Immature natural killer cell (primary cell): ENCODE results near the gene CDC25C. TPM values are rescaled to one million over a fixed set of nuclear protein-coding genes. Genes with fewer than 3 reads are reported as not detected.

Experiments used
- DNase-seq, 3 donors: peaks; one replicate each; pipeline ENCODE4 v3.0.0; 2022; ENCODE audit warnings: mixed read lengths in 1 of 3
- H3K27ac Mint-ChIP-seq, 6 donors: one replicate each; pipeline ENCODE4 v1.8.0; 2020; ENCODE audit warnings: mixed read lengths in 6 of 6, mild to moderate bottlenecking in 5 of 6, inconsistent platforms in 4 of 6, moderate library complexity in 3 of 6
- H3K27me3 Mint-ChIP-seq, 3 donors: one replicate each; pipeline ENCODE4 v1.8.0; 2020 to 2021; ENCODE audit warnings: low read depth in 3 of 3, mild to moderate bottlenecking in 3 of 3, mixed read lengths in 3 of 3, moderate library complexity in 3 of 3, inconsistent platforms in 1 of 3
- H3K36me3 Mint-ChIP-seq, 3 donors: one replicate each; pipeline ENCODE4 v1.8.0; 2020; ENCODE audit warnings: mixed read lengths in 3 of 3, inconsistent platforms in 2 of 3, mild to moderate bottlenecking in 2 of 3
- H3K4me1 Mint-ChIP-seq, 2 donors: one replicate each; pipeline ENCODE4 v1.8.0; 2020; ENCODE audit warnings: inconsistent platforms in 2 of 2, mild to moderate bottlenecking in 2 of 2, mixed read lengths in 2 of 2, moderate library complexity in 1 of 2
- H3K4me3 Mint-ChIP-seq, 5 donors: one replicate each; pipeline ENCODE4 v1.8.0; 2020; ENCODE audit warnings: mild to moderate bottlenecking in 5 of 5, mixed read lengths in 5 of 5, inconsistent platforms in 3 of 5, moderate library complexity in 3 of 5
- H3K9me3 Mint-ChIP-seq, 6 donors: one replicate each; pipeline ENCODE4 v1.8.0; 2020; ENCODE audit warnings: mild to moderate bottlenecking in 6 of 6, mixed read lengths in 6 of 6, inconsistent platforms in 4 of 6, moderate library complexity in 3 of 6
- polyA plus RNA-seq, 3 donors: library from polyadenylated mRNA; unstranded; fragments of 300-500 nt; fragmentation: Illumina TruSeq; gene quantifications; one replicate each; pipeline ENCODE4 v1.2.3, GENCODE V29; 2021

CDC25C gene
- polyA plus RNA-seq, 3 donors from 2014 or later, result 0.19 to 2.3 (median 0.57) TPM

- Mint-ChIP-seq H3K4me1 (peaks cover 46 to 61% of the 10 kb centered on the region in 2 donors), H3K36me3 (peaks cover 0 to 3% (median 0%) of the 10 kb centered on the region in 3 donors), H3K9me3 (peaks cover 0 to 6% (median 0%) of the 10 kb centered on the region in 6 donors), H3K27ac (peak overlapping the region; percentile 93 to 99 (median 94)), H3K4me3 (peak overlapping the region; percentile 90 to 99 (median 93)), H3K27me3 (peaks cover 10 to 23% (median 15%) of the 10 kb centered on the region in 3 donors)
- DNase-seq, result no peak
Measured at GRCh38 chr5:138353560-138354080, 22.0 kb upstream of the CDC25C start.

- Mint-ChIP-seq H3K4me1 (peaks cover 46 to 61% of the 10 kb centered on the region in 2 donors), H3K27ac (peak overlapping the region; percentile 93 to 99 (median 94)), H3K9me3 (peaks cover 0 to 6% (median 0%) of the 10 kb centered on the region in 6 donors), H3K36me3 (peaks cover 0 to 4% (median 0%) of the 10 kb centered on the region in 3 donors), H3K4me3 (peak overlapping the region; percentile 90 to 99 (median 93)), H3K27me3 (peaks cover 10 to 23% (median 15%) of the 10 kb centered on the region in 3 donors)
- peak; percentile 76 to 78 (median 78) for DNase-seq
Measured at GRCh38 chr5:138352722-138353559, 21.3 kb upstream of the CDC25C start.

GRCh38 chr5:138352071-138352721, 20.6 kb upstream of the CDC25C start, which contains the start of gene KDM3B:
Gene KDM3B (plus strand): TSS chr5:138352685. CDS start chr5:138352796, 111 bp downstream.
- peak; percentile 94 to 95 (median 95) for DNase-seq
- Mint-ChIP-seq H3K4me1 (peaks cover 46 to 61% of the 10 kb centered on the region in 2 donors), H3K9me3 (peaks cover 0 to 6% (median 0%) of the 10 kb centered on the region in 6 donors), H3K27me3 (peaks cover 10 to 23% (median 15%) of the 10 kb centered on the region in 3 donors), H3K36me3 (peaks cover 0 to 5% (median 0%) of the 10 kb centered on the region in 3 donors), H3K4me3 (peak within 1 kb of the TSS; percentile 90 to 99 (median 93)), H3K27ac (peak within 1 kb of the TSS; percentile 94 to 99 (median 94))

- H3K36me3 Mint-ChIP-seq, result peaks cover 0 to 9% (median 0%) of the 10 kb centered on the region in 3 donors
- DNase-seq, result no peak
- peaks cover 42 to 54% of the 10 kb centered on the region in 2 donors for H3K4me1 Mint-ChIP-seq
- peak overlapping the region; percentile 77 to 89 (median 81) for H3K4me3 Mint-ChIP-seq
- peak overlapping the region; percentile 70 to 94 (median 86) for H3K27ac Mint-ChIP-seq
- H3K9me3 Mint-ChIP-seq, result peaks cover 0 to 6% (median 0%) of the 10 kb centered on the region in 6 donors
- H3K27me3 Mint-ChIP-seq, result peaks cover 10 to 23% (median 15%) of the 10 kb centered on the region in 3 donors
Measured at GRCh38 chr5:138351517-138351916, 19.9 kb upstream of the CDC25C start.

GRCh38 chr5:138351056-138351455, 19.5 kb upstream of the CDC25C start:
- peak overlapping the region in 2 of 6 donors; percentile 12 to 72 for H3K27ac Mint-ChIP-seq
- DNase-seq, result no peak
- peak overlapping the region in 3 of 5 donors; percentile 6 to 81 (median 12) for H3K4me3 Mint-ChIP-seq
- H3K27me3 Mint-ChIP-seq, result peaks cover 10 to 23% (median 15%) of the 10 kb centered on the region in 3 donors
- peaks cover 40 to 50% of the 10 kb centered on the region in 2 donors for H3K4me1 Mint-ChIP-seq
- H3K36me3 Mint-ChIP-seq, result peaks cover 0 to 9% (median under 1%) of the 10 kb centered on the region in 3 donors
- H3K9me3 Mint-ChIP-seq, result peaks cover 0 to 6% (median 0%) of the 10 kb centered on the region in 6 donors

- Mint-ChIP-seq H3K27me3 (peaks cover 10 to 23% (median 15%) of the 10 kb centered on the region in 3 donors), H3K4me1 (peaks cover 35 to 44% of the 10 kb centered on the region in 2 donors), H3K9me3 (peaks cover 0 to 6% (median 0%) of the 10 kb centered on the region in 6 donors), H3K36me3 (peaks cover 0 to 15% (median 5%) of the 10 kb centered on the region in 3 donors), H3K4me3 (peak overlapping the region in 4 of 5 donors; percentile 8 to 40 (median 16)), H3K27ac (peak overlapping the region in 3 of 6 donors; percentile 12 to 72 (median 57))
- no peak for DNase-seq
Measured at GRCh38 chr5:138350563-138350890, 18.9 kb upstream of the CDC25C start.

GRCh38 chr5:138349852-138350562, 18.4 kb upstream of the CDC25C start:
- H3K9me3 Mint-ChIP-seq, result peaks cover 0 to 6% (median 0%) of the 10 kb centered on the region in 6 donors
- peaks cover 0 to 16% (median 5%) of the 10 kb centered on the region in 3 donors for H3K36me3 Mint-ChIP-seq
- H3K4me1 Mint-ChIP-seq, result peaks cover 30 to 39% of the 10 kb centered on the region in 2 donors
- peak overlapping the region in 2 of 5 donors; percentile 8 to 20 for H3K4me3 Mint-ChIP-seq
- H3K27me3 Mint-ChIP-seq, result peaks cover 10 to 23% (median 15%) of the 10 kb centered on the region in 3 donors
- H3K27ac Mint-ChIP-seq, result peak overlapping the region in 3 of 6 donors; percentile 12 to 72 (median 57)
- DNase-seq, result no peak

- Mint-ChIP-seq H3K4me1 (peaks cover 9 to 18% of the 10 kb centered on the region in 2 donors), H3K9me3 (peaks cover 0 to 3% (median 0%) of the 10 kb centered on the region in 6 donors), H3K36me3 (peaks cover 0 to 28% (median 13%) of the 10 kb centered on the region in 3 donors), H3K27me3 (peaks cover 3 to 12% (median 4%) of the 10 kb centered on the region in 3 donors), H3K4me3 (no peak overlapping the region), H3K27ac (no peak overlapping the region)
- no peak for DNase-seq
Measured at GRCh38 chr5:138346889-138347288, 15.3 kb upstream of the CDC25C start.

GRCh38 chr5:138344887-138345622, 13.5 kb upstream of the CDC25C start:
- Mint-ChIP-seq H3K27ac (no peak overlapping the region), H3K27me3 (peaks cover 0 to 2% (median 0%) of the 10 kb centered on the region in 3 donors), H3K4me3 (no peak overlapping the region), H3K4me1 (peaks cover 12 to 20% of the 10 kb centered on the region in 2 donors), H3K9me3 (no peaks in the 10 kb centered on the region), H3K36me3 (peaks cover 0 to 31% (median 19%) of the 10 kb centered on the region in 3 donors)
- no peak for DNase-seq

- Mint-ChIP-seq H3K27ac (peak overlapping the region in 5 of 6 donors; percentile 85 to 96 (median 90)), H3K9me3 (peaks cover 0 to 2% (median 0%) of the 10 kb centered on the region in 6 donors), H3K36me3 (peaks cover 0 to 16% (median 14%) of the 10 kb centered on the region in 3 donors), H3K4me3 (peak overlapping the region; percentile 90 to 97 (median 93)), H3K27me3 (peaks cover 14 to 24% (median 17%) of the 10 kb centered on the region in 3 donors), H3K4me1 (peaks cover 35 to 44% of the 10 kb centered on the region in 2 donors)
- DNase-seq, result no peak
Measured at GRCh38 chr5:138340008-138340407, 8.4 kb upstream of the CDC25C start.

GRCh38 chr5:138339464-138339863, 7.9 kb upstream of the CDC25C start:
- peaks cover 35 to 44% of the 10 kb centered on the region in 2 donors for H3K4me1 Mint-ChIP-seq
- peaks cover 14 to 23% (median 17%) of the 10 kb centered on the region in 3 donors for H3K27me3 Mint-ChIP-seq
- peak overlapping the region; percentile 85 to 96 (median 90) for H3K27ac Mint-ChIP-seq
- no peak for DNase-seq
- peak overlapping the region; percentile 90 to 97 (median 93) for H3K4me3 Mint-ChIP-seq
- peaks cover 0 to 2% (median 0%) of the 10 kb centered on the region in 6 donors for H3K9me3 Mint-ChIP-seq
- H3K36me3 Mint-ChIP-seq, result peaks cover 0 to 16% (median 14%) of the 10 kb centered on the region in 3 donors

GRCh38 chr5:138339091-138339456, 7.5 kb upstream of the CDC25C start:
- peaks cover 0 to 2% (median 0%) of the 10 kb centered on the region in 6 donors for H3K9me3 Mint-ChIP-seq
- H3K27me3 Mint-ChIP-seq, result peaks cover 14 to 22% (median 17%) of the 10 kb centered on the region in 3 donors
- H3K4me1 Mint-ChIP-seq, result peaks cover 35 to 44% of the 10 kb centered on the region in 2 donors
- H3K36me3 Mint-ChIP-seq, result peaks cover 0 to 14% (median 12%) of the 10 kb centered on the region in 3 donors
- H3K4me3 Mint-ChIP-seq, result peak overlapping the region; percentile 90 to 97 (median 93)
- DNase-seq, result no peak
- H3K27ac Mint-ChIP-seq, result peak overlapping the region; percentile 85 to 96 (median 90)
